HG02973 (cell line): ENCODE measurements around the gene ZCCHC14.
A peak's percentile ranks its signal among the peaks of the same experiment; 100 is the strongest.
"Not testable (repeated sequence)": the region's sequence is repeated elsewhere in the genome, so short reads cannot be mapped to it uniquely, and the experiment has no call there.

Source experiments
- ATAC-seq: cut with Tn5 transposase; IDR thresholded peaks from one replicate; pipeline ENCODE4 v1.9.1; 2021; ENCODE audit warnings: moderate library complexity; ENCODE audit not compliant: unreplicated experiment

Gene ZCCHC14

DNA sequence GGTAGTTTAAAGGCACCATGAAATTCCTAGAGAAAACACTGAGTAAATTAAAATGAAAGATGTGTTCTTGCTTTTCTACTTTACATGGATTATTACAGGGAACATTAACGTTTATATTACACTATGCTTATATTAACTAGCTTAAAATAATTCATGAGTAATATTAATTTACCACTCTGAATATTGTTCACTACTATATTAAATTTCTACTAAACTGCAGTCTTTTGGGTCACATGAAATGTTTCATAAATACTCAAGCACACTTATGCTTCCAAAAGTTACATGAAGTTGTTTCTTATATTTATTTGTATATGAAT is 104.0 kb downstream of the ZCCHC14 start:
- ATAC-seq, result no peak

DNA sequence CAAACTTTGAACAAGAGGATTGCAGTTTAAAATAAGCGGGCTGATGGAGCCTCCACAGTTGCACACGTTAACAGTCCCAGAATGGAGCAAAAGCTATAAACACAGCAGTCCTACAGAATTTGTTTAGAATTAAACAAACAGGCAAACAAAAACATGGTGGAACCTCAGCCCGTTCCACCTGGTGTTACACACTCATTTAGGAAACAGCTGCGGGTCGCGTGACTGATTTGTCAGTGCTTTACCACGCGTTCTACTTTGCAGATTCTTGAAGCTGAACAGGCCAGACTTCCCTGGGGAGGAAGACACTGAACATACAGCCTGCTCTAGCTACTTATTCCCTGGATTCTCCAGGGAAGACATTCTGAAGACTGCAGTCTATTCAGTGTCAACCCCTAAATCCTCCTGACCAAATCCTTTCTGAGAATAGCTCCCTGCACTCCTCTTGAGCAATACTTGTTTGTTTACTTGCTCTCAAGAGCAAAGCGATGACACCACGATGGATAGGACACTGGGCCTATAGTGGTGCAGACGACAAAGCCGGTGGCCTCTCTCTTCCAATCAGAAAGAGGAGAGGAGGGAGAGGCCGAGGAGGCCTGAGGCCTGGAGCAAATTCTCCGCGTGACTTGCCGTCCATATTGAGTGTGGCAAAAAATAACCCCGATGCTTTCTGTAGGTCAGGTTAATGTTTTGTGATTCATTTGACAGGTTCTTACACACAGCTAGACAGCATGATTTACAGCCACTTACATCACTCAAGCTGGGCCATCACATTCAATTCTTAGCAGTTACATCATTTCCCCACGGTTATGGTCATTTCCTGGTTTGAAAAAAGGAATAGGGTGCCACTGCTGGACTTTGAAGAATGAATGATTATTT is 104.6 kb downstream of the ZCCHC14 start:
- ATAC-seq, result peak; percentile 37

DNA sequence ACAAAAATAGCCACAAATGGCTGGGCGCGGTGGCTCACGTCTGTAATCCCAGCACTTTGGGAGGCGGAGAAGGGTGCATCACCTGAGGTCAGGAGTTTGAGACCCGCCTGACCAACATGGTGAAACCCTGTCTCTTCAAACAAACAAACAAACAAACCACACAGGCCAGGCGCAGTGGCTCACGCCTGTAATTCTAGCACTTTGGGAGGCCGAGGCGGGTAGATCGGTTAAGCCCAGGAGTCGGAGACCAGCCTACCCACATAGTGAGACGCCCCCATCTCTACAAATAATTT is 108.0 kb downstream of the ZCCHC14 start:
- ATAC-seq, result not testable (repeated sequence)

GRCh38 chr16:87384162-87384874 is 108.5 kb downstream of the ZCCHC14 start:
- peak; percentile 7 for ATAC-seq

DNA sequence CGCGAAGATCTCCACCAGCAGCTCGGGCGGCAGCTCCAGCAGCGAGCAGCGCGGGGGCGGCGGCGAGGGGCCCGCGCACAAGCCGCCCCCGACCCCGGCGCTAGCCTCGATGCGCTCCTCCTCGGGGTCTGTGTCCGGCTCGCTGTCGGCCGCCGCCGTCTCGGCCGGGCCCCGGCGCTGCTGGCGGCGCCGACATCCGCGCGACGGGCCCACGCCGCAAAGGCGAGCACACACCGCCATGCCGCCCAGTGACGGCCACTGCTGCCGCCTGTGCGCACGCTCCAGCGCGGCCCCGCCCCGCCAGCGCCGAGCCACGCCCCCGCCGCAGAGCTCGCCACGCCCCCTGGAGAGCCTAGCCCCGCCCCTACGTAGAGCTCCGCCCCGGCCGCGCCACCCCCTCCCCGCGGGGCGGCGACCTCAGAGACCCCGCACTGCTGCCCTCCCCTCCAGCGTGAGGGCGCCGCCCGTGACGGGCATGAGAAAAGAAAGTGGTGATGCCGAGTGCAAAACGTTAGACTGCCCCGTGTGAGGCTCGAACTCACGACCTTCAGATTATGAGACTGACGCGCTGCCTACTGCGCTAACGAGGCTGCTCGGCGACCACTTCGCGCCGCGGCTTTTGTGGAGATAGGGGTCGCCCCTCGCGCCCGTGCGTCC is 109.2 kb downstream of the ZCCHC14 start, which contains the start of gene FBXO31:
Gene FBXO31 (minus strand): TSS at position 272 of the 657 bp plus-strand sequence. CDS start 32 bp downstream, at position 240.
- peak; percentile 37 for ATAC-seq

DNA sequence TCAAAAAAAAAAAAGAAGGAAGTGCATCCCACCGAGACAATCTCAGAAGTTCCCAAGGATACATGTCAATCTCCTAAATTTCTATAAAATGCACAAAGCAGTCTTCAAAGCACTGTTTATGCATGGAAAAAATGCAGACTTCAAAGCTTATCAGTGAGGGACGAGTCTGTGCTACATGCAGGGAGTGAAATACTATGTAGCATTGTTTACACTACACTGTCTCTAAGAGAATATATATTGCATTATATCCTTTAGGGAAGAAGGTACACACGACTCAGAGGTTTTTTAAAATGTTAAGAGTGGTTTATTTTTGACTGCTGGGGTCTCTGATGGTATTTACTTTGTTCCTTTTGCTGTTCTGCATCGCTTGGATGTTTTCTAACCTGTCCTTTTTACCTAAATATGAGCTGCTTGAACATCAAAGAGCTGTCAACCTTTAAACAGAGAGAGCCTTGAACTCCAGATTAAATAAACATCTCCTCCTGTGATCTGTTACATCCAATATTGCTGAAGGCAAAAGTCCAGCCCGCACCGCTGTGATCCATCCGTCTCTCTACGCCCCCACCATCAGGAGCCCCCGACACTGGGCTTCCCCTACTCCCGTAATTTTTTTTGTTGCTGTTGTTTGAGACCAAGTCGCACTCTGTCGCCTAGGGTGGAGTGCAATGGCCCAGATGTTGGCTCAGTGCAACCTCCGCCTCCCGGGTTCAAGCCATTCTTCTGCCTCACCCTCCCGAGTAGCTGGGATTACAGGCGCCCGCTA is 110.6 kb downstream of the ZCCHC14 start:
- no peak for ATAC-seq

- ATAC-seq, result no peak
Measured at GRCh38 chr16:87380881-87381280, 111.9 kb downstream of the ZCCHC14 start.

DNA sequence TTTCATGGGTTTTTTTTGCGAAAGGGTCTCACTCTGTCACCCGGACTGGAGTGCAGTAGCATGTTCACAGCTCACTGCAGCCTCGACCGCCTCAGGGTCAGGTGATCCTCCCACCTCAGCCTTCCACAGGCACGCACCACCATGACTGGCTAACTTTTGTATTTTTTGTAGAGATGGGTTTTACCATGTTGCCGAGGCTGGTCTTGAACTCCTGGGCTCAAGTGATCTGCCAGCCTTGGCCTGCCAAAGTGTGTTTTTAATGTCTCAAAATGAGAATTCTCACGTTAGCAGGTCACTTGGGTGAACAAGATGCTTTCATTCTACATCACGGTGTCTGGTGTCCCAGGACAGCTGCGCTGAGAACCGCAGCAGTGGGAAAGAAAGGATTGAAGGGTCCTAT is 112.4 kb downstream of the ZCCHC14 start:
- ATAC-seq, result no peak

DNA sequence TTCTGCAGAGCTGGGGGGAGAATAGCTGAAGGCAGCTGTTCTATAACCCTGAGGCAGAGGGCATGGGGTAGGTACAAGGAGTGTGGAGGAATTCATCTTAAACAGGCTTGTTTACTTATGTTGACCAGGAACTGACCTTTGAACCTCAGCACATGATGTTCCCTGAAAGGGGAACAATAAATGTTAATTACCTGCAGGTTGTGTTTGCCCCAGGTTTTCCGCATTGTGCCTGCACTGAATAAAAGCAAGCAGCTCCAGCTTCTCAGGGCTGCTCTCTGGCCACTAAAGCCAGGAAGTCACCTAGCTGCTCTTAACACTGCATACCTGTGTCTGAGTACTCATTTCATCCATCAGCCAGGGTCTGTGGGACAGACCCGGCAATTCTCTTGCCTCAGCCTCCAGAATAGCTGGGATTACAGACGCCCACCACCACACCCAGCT is 113.5 kb downstream of the ZCCHC14 start:
- not testable (repeated sequence) for ATAC-seq

GRCh38 chr16:87376660-87377059 is 116.2 kb downstream of the ZCCHC14 start:
- ATAC-seq, result no peak

DNA sequence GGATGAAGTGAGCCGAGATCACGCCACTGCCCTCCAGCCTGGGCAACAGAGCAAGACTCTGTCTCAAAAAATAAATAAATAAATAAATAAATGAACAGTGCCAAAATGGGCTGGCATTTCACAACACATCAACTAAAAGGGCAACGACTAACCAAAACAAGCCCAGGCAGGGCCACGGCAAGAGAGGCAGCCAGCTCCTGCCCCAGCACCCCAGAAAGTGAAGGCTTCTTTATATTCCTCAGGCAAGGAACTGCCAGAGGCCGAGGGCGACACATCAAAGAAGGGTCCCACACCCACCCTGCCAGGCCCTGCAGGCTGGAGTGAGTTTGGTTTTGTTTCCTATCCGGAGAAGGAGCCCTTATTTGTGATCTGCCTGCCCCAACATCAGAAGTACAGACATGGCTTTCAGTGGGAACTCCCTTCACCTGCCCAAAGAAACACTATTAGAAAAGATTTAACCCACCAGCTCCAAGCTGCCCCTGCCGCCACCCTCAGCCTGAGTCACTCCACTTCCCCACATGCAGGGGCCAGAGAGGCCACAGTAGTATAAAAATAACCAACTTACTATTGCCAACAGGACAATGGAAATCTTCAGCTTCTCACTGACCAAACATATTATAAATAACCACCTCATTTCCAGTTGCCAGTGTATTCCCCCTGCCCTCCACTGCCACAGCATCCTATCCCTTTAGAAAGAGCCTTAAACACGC is 117.2 kb downstream of the ZCCHC14 start:
- no peak for ATAC-seq

GRCh38 chr16:87374313-87374712 is 118.5 kb downstream of the ZCCHC14 start:
- ATAC-seq, result no peak

GRCh38 chr16:87372305-87372704 is 120.5 kb downstream of the ZCCHC14 start:
- ATAC-seq, result no peak

GRCh38 chr16:87371261-87371866 is 121.5 kb downstream of the ZCCHC14 start:
- ATAC-seq, result no peak

DNA sequence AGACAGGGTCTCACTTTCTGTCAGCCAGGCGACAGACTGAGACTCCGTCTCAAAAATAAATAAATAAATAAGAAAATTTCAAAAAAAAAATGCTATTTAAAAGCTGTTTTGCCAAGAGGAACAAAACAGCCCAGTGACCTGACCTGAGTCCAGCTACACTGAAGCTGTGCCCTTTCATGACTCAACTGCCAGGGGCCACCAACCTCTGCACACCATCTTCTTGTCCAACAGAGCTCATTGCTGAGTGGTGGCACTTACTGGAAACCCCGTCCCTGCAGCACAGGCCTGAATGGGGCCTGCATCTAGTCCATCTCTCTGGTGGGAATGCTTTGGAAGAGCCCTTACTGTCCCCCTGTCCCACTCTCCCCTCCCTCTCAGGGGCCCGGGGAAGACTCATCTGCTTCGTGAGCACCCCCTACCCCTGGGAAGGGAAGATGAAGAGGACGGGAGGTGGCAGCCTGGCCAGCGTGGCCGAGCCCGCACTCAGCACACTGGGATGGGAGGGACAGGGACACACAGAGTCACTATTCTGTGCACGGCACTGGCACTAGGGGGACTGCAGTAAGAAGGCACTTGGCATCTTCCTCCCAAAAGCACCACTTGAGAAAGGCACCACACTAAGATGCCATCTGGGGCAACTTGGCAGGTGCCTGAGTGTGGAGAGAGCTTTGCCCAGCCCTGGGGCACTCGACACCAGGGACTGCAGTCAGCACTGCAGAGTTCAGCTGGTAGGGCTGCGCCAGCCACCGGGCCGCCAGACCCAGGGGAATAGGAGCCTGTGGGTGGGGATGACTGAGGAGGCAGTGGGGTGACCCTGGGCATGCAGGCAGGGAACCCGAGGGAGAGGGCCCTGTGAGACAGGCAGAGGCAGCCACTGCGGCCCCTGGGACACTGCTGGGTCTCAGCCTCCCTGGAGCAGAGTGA is 122.8 kb downstream of the ZCCHC14 start:
- no peak for ATAC-seq

DNA sequence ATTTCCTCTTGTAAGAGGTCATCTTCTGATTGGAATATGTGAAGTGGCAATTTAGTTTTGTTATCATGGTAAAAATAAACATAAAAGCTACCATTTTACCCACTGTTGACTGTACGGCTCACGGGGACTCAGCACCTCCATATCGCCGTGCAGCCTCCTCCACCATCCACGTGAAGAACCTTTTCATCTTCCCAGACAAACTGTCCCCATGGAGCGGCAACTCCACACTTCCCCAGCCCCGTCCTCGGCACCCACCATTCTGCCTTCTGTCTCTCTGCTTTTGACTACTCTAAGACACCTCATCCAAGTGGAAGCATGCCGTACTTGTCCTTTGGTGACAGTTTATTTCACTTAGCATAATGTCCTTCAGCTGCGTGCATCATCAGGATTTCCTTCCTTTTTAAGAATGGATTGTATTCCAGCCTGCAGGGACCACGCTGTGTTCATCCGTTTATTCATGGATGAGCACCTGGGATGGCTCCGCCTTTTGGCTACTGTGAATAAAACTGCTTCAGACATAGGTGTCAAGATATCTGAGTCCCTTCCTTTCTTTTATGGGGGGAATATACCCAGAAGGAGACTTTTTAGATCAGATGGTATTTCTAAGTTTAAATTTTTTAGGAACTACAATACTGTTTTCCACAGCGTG is 123.6 kb downstream of the ZCCHC14 start:
- no peak for ATAC-seq

GRCh38 chr16:87368029-87368770 is 124.6 kb downstream of the ZCCHC14 start:
- no peak for ATAC-seq

DNA sequence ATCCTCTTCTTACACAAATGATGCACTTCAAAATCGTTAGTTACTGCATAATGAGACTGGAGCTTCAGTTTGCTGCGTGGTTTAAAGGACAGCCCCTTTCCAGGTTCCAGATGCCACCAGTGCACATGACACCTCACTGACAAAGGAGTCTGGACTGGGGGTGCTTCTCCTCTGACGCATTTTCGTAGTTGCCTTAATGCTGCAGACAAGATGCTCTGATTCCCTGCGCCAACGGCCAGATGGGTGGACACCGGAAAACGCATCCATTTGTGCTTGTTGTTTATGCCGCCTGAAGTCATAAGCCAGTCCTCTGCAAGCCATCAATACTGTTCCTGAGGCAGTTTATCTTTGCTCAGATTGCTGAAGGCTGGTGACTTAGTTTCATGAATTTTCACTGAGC is 125.3 kb downstream of the ZCCHC14 start:
- ATAC-seq, result no peak
